ENCODE data around the gene SMARCA5.

GRCh38 chr4:143558286-143558685 is 44.8 kb downstream of the SMARCA5 start:
- TF ChIP-seq POLR2AphosphoS5 (IDR thresholded peaks at IDR 0.05; ENCODE audit: borderline replicate concordance, low read depth, low read length), result no peak
- TF ChIP-seq EZH2 (IDR thresholded peaks at IDR 0.05), result no peak
- TF ChIP-seq FOXP2 (optimal IDR thresholded peaks at IDR 0.05; ENCODE audit: control extremely low read depth, extremely low read length, insufficient read depth), result no peak

All from SK-N-MC (cell line).